Endothelial cell of umbilical vein (primary cell): Measurements from ENCODE around the gene UBE2I.

Experiments used
- CTCF ChIP-seq, 2 donors: IDR thresholded peaks; 1 replicate in 1 of 2; 2 replicates in 1 of 2; pipeline ENCODE4 v1.5.1; 2011; ENCODE audit warnings: low read length in 2 of 2, mild to moderate bottlenecking in 2 of 2, moderate library complexity in 2 of 2, control low read depth in 1 of 2, inconsistent platforms in 1 of 2, low read depth in 1 of 2; ENCODE audit not compliant: insufficient read depth in 1 of 2; ENCODE audit errors: extremely low read depth in 1 of 2
- EZH2 ChIP-seq: IDR thresholded peaks from 2 replicates; pipeline ENCODE4 v1.6.1; 2012; ENCODE audit warnings: borderline replicate concordance, low read depth, mild to moderate bottlenecking, moderate library complexity, low read length, inconsistent platforms; ENCODE audit not compliant: severe bottlenecking
- FOS ChIP-seq: IDR thresholded peaks from 2 replicates; pipeline ENCODE4 v1.6.1; 2011; ENCODE audit warnings: mild to moderate bottlenecking, low read length, moderate library complexity, borderline replicate concordance; ENCODE audit not compliant: insufficient read depth
- GATA2 ChIP-seq: IDR thresholded peaks from 2 replicates; pipeline ENCODE4 v1.7.0; 2011; ENCODE audit warnings: low read depth, mild to moderate bottlenecking, moderate library complexity, mixed read lengths, low read length; ENCODE audit not compliant: insufficient read length, insufficient read depth
- JUN ChIP-seq: IDR thresholded peaks from 2 replicates; pipeline ENCODE4 v1.6.1; 2011; ENCODE audit warnings: borderline replicate concordance, low read depth; ENCODE audit not compliant: insufficient read length, insufficient read depth
- MAX ChIP-seq: IDR thresholded peaks from 2 replicates; pipeline ENCODE4 v1.6.1; 2011; ENCODE audit not compliant: insufficient read depth, insufficient read length
- MYC ChIP-seq: IDR thresholded peaks from one replicate; pipeline ENCODE4 v1.6.1; 2011; ENCODE audit warnings: mild to moderate bottlenecking, low read depth, low read length
- POLR2A ChIP-seq: IDR thresholded peaks from 2 replicates; pipeline ENCODE4 v1.6.1; 2012; ENCODE audit warnings: low read depth, mild to moderate bottlenecking, control low read depth, low read length
- POLR2AphosphoS5 ChIP-seq: IDR thresholded peaks from 2 replicates; pipeline ENCODE4 v1.6.1; 2012; ENCODE audit warnings: low read depth, mild to moderate bottlenecking, control low read depth, low read length, moderate library complexity; ENCODE audit not compliant: insufficient read depth

- no peak for TF ChIP-seq CTCF (IDR thresholded peaks at IDR 0.05; ENCODE audit: extremely low read depth in 1 of 2, insufficient read depth in 1 of 2, low read depth in 1 of 2, low read length in 2 of 2)
- TF ChIP-seq MAX, result no peak
- TF ChIP-seq POLR2AphosphoS5, result no peak
- no peak for TF ChIP-seq POLR2A
- TF ChIP-seq JUN, result no peak
- TF ChIP-seq EZH2, result peak; percentile 77
- no peak for TF ChIP-seq MYC
- TF ChIP-seq GATA2, result no peak
- TF ChIP-seq FOS, result no peak
Observed at GRCh38 chr16:1333854-1334700, 24.6 kb downstream of the UBE2I start.
